ENCODE measurements around the gene ADGRB2.

GRCh38 chr1:31798433-31799195 lies 34.5 kb upstream of the ADGRB2 start:
- TF ChIP-seq SUZ12 (IDR thresholded peaks at IDR 0.05; ENCODE audit: extremely low read depth, insufficient read depth, insufficient read length) (no peak), YY1 (IDR thresholded peaks at IDR 0.05; ENCODE audit: insufficient read depth, insufficient read length) (no peak)
